SU-DHL-6 (cell line): ENCODE results near the gene LSS.

Experiments
- CTCF ChIP-seq: fragments of 200-600 bp; sonication (generic); IDR thresholded peaks from one replicate; pipeline ENCODE4 v1.5.1; 2017; ENCODE audit warnings: antibody characterized with exemption, mild to moderate bottlenecking, low read length, moderate library complexity; ENCODE audit not compliant: insufficient read depth, poor library complexity, severe bottlenecking
- EZH2phosphoT487 ChIP-seq: fragments of 200-600 bp; sonication (generic), shearing (Covaris generic); conservative IDR thresholded peaks from 2 replicates; pipeline ENCODE4 v1.6.1; 2018; ENCODE audit warnings: mild to moderate bottlenecking, antibody characterized with exemption, low read length, moderate library complexity, mixed read lengths

- TF ChIP-seq CTCF (no peak), EZH2phosphoT487 (no peak)
Observed at GRCh38 chr21:46158666-46159300, 69.8 kb downstream of the LSS start.
